HG02870 (cell line): ENCODE results near the gene NOL4L.
A peak's percentile ranks its signal among the peaks of the same experiment; 100 is the strongest.

Source experiments
- ATAC-seq: cut with Tn5 transposase; IDR thresholded peaks from one replicate; pipeline ENCODE4 v1.9.1; 2021; ENCODE audit warnings: mild to moderate bottlenecking, moderate library complexity; ENCODE audit not compliant: unreplicated experiment

The NOL4L gene

GRCh38 chr20:32488066-32488838 lies 96.9 kb downstream of the NOL4L start:
- no peak for ATAC-seq

- no peak for ATAC-seq
These were observed 97.8 kb downstream of the NOL4L start for GRCh38 chr20:32487381-32487780.

GRCh38 chr20:32485770-32486478 lies 99.2 kb downstream of the NOL4L start:
- ATAC-seq = no peak

GRCh38 chr20:32484958-32485769 lies 100.0 kb downstream of the NOL4L start:
- ATAC-seq = peak; percentile 63

- no peak for ATAC-seq
These were observed 100.7 kb downstream of the NOL4L start for GRCh38 chr20:32484225-32484957.

GRCh38 chr20:32483351-32484224 lies 101.5 kb downstream of the NOL4L start:
- no peak for ATAC-seq

GRCh38 chr20:32482442-32483261 lies 102.5 kb downstream of the NOL4L start:
- ATAC-seq = no peak

GRCh38 chr20:32482143-32482441 lies 103.0 kb downstream of the NOL4L start:
- no peak for ATAC-seq

- ATAC-seq = no peak
These were observed 103.6 kb downstream of the NOL4L start for GRCh38 chr20:32481311-32482142.

GRCh38 chr20:32480371-32481241 lies 104.5 kb downstream of the NOL4L start:
- ATAC-seq = no peak

- ATAC-seq = no peak
These were observed 105.4 kb downstream of the NOL4L start for GRCh38 chr20:32479697-32480171.

GRCh38 chr20:32479012-32479411 lies 106.1 kb downstream of the NOL4L start:
- ATAC-seq = no peak

- no peak for ATAC-seq
These were observed 106.6 kb downstream of the NOL4L start for GRCh38 chr20:32478576-32478975.

- no peak for ATAC-seq
These were observed 107.3 kb downstream of the NOL4L start for GRCh38 chr20:32477594-32478512.

- ATAC-seq = no peak
These were observed 108.2 kb downstream of the NOL4L start for GRCh38 chr20:32476684-32477593.
